Activated CD4-positive, CD25-positive, alpha-beta regulatory T cell treated with anti-CD3 and anti-CD28 coated beads, Interleukin-2, amount 50 U/mL, for 24 hours (primary cell): ENCODE results near the gene YWHAE.
"Not testable (repeated sequence)": the region's sequence is repeated elsewhere in the genome, so short reads cannot be mapped to it uniquely, and the experiment has no call there.

Experiments
- ATAC-seq, 2 donors: fragments of 150-1000 bp; cut with Tn5 transposase; one replicate each; pipeline ENCODE4 v1.10.0; 2021; ENCODE audit warnings: mild to moderate bottlenecking in 1 of 2, moderate library complexity in 1 of 2

YWHAE gene

GRCh38 chr17:1373707-1374237 lies 26.2 kb downstream of the YWHAE start:
- no peak for ATAC-seq

- no peak for ATAC-seq
These were observed 27.4 kb downstream of the YWHAE start for GRCh38 chr17:1372618-1373017.

- ATAC-seq = no peak
These were observed 28.0 kb downstream of the YWHAE start for GRCh38 chr17:1371893-1372590.

GRCh38 chr17:1368588-1368987 lies 31.4 kb downstream of the YWHAE start:
- ATAC-seq = no peak

GRCh38 chr17:1367351-1367745 lies 32.7 kb downstream of the YWHAE start:
- ATAC-seq = no peak

- no peak for ATAC-seq
These were observed 33.8 kb downstream of the YWHAE start for GRCh38 chr17:1366234-1366633.

GRCh38 chr17:1365445-1366039 lies 34.5 kb downstream of the YWHAE start:
- peak; percentile 58 to 61 for ATAC-seq

- no peak for ATAC-seq
These were observed 37.1 kb downstream of the YWHAE start for GRCh38 chr17:1362964-1363363.

- peak; percentile 65 to 70 for ATAC-seq
These were observed 37.8 kb downstream of the YWHAE start for GRCh38 chr17:1362065-1362848.

GRCh38 chr17:1360975-1361374 lies 39.0 kb downstream of the YWHAE start:
- ATAC-seq = no peak

- ATAC-seq = peak; percentile 43 to 54
These were observed 39.7 kb downstream of the YWHAE start for GRCh38 chr17:1360315-1360714.

GRCh38 chr17:1354030-1354429 lies 46.0 kb downstream of the YWHAE start:
- no peak for ATAC-seq

- not testable (repeated sequence) for ATAC-seq
These were observed 47.5 kb downstream of the YWHAE start for GRCh38 chr17:1352530-1352929.

- ATAC-seq = no peak
These were observed 48.1 kb downstream of the YWHAE start for GRCh38 chr17:1351971-1352370.

- ATAC-seq = no peak
These were observed 48.7 kb downstream of the YWHAE start for GRCh38 chr17:1351275-1351674.

GRCh38 chr17:1347589-1348323 lies 52.3 kb downstream of the YWHAE start:
- ATAC-seq = peak in 1 of 2 donors; percentile 71

- ATAC-seq = no peak
These were observed 55.5 kb downstream of the YWHAE start for GRCh38 chr17:1344521-1344920.

GRCh38 chr17:1343554-1343953 lies 56.5 kb downstream of the YWHAE start:
- no peak for ATAC-seq

- no peak for ATAC-seq
These were observed 59.7 kb downstream of the YWHAE start for GRCh38 chr17:1340371-1340770.

- ATAC-seq = peak in 1 of 2 donors; percentile 24
These were observed 68.3 kb downstream of the YWHAE start for GRCh38 chr17:1331708-1332107.

- no peak for ATAC-seq
These were observed 70.2 kb downstream of the YWHAE start for GRCh38 chr17:1329745-1330343.

- no peak for ATAC-seq
These were observed 71.6 kb downstream of the YWHAE start for GRCh38 chr17:1328437-1328836.
